Measurements from ENCODE around the gene C20orf141.
"Not testable (repeated sequence)": the region's sequence is repeated elsewhere in the genome, so short reads cannot be mapped to it uniquely, and the experiment has no call there.

The C20orf141 gene

GRCh38 chr20:2814587-2815051 lies at the start of gene C20orf141:
TSS of gene C20orf141 (plus strand) at chr20:2814987. CDS start at chr20:2815185, 198 bp downstream.
- no peak for FAIRE-seq

GRCh38 chr20:2767768-2768631 lies 46.8 kb upstream of the C20orf141 start:
- FAIRE-seq, result no peak

GRCh38 chr20:2768632-2769015 lies 46.2 kb upstream of the C20orf141 start:
- no peak for FAIRE-seq

GRCh38 chr20:2770091-2770490 lies 44.7 kb upstream of the C20orf141 start:
- not testable (repeated sequence) for FAIRE-seq

GRCh38 chr20:2771631-2772080 lies 43.1 kb upstream of the C20orf141 start:
- no peak for FAIRE-seq

GRCh38 chr20:2773812-2774211 lies 41.0 kb upstream of the C20orf141 start:
- no peak for FAIRE-seq

- no peak for FAIRE-seq
Measured at GRCh38 chr20:2775139-2775538, 39.6 kb upstream of the C20orf141 start.

GRCh38 chr20:2778602-2779321 lies 36.0 kb upstream of the C20orf141 start:
- no peak for FAIRE-seq

- FAIRE-seq, result no peak
Measured at GRCh38 chr20:2780948-2781347, 33.8 kb upstream of the C20orf141 start.

GRCh38 chr20:2783908-2784566 lies 30.8 kb upstream of the C20orf141 start:
- FAIRE-seq, result no peak

- FAIRE-seq, result no peak
Measured at GRCh38 chr20:2793471-2793870, 21.3 kb upstream of the C20orf141 start.

- no peak for FAIRE-seq
Measured at GRCh38 chr20:2794202-2794748, 20.5 kb upstream of the C20orf141 start.

- FAIRE-seq, result no peak
Measured at GRCh38 chr20:2794866-2795447, 19.8 kb upstream of the C20orf141 start.

GRCh38 chr20:2795451-2795850 lies 19.3 kb upstream of the C20orf141 start:
- no peak for FAIRE-seq

GRCh38 chr20:2796011-2796660 lies 18.7 kb upstream of the C20orf141 start:
- no peak for FAIRE-seq

GRCh38 chr20:2797136-2797983 lies 17.4 kb upstream of the C20orf141 start:
- no peak for FAIRE-seq

GRCh38 chr20:2798095-2798805 lies 16.5 kb upstream of the C20orf141 start:
- FAIRE-seq, result no peak

GRCh38 chr20:2798814-2799213 lies 16.0 kb upstream of the C20orf141 start:
- FAIRE-seq, result no peak

- FAIRE-seq, result no peak
Measured at GRCh38 chr20:2799271-2799670, 15.5 kb upstream of the C20orf141 start.

Data from colon (tissue), 2 donors.